ENCODE results near the gene ZCCHC12. TPM values are rescaled to one million over a fixed set of nuclear protein-coding genes. Genes with fewer than 3 reads are reported as not detected.

ZCCHC12 gene
- total RNA-seq, 1 experiment from 2014 or later = 0.34 TPM

GRCh38 chrX:118857006-118857405 is 33.4 kb downstream of the ZCCHC12 start:
- no peak for DNase-seq
- Histone ChIP-seq H3K36me3 (no peaks in the 10 kb centered on the region), H3K4me3 (no peak overlapping the region), H3K4me1 (no peaks in the 10 kb centered on the region), H3K27me3 (no peaks in the 10 kb centered on the region), H3K9me3 (replicated peaks) (no peaks in the 10 kb centered on the region), H3K27ac (no peak overlapping the region)

GRCh38 chrX:118861338-118861737 is 37.7 kb downstream of the ZCCHC12 start:
- Histone ChIP-seq H3K27me3 (no peaks in the 10 kb centered on the region), H3K9me3 (replicated peaks) (no peaks in the 10 kb centered on the region), H3K27ac (no peak overlapping the region), H3K36me3 (no peaks in the 10 kb centered on the region), H3K4me1 (no peaks in the 10 kb centered on the region), H3K4me3 (no peak overlapping the region)
- DNase-seq = no peak

- DNase-seq = peak in 1 of 2 experiments; percentile 25
- Histone ChIP-seq H3K36me3 (no peaks in the 10 kb centered on the region), H3K4me3 (no peak overlapping the region), H3K27me3 (no peaks in the 10 kb centered on the region), H3K9me3 (replicated peaks) (no peaks in the 10 kb centered on the region), H3K4me1 (no peaks in the 10 kb centered on the region), H3K27ac (no peak overlapping the region)
Measured at GRCh38 chrX:118862091-118862490, 38.5 kb downstream of the ZCCHC12 start.

GRCh38 chrX:118862979-118863378 is 39.4 kb downstream of the ZCCHC12 start:
- no peaks in the 10 kb centered on the region for H3K27me3 ChIP-seq
- DNase-seq = no peak

GRCh38 chrX:118864063-118864635 is 40.5 kb downstream of the ZCCHC12 start:
- no peak for DNase-seq

More at GRCh38 chrX:118862979-118863378, 39.4 kb downstream of the ZCCHC12 start:
- Histone ChIP-seq H3K36me3 (no peaks in the 10 kb centered on the region), H3K9me3 (replicated peaks) (no peaks in the 10 kb centered on the region), H3K4me1 (no peaks in the 10 kb centered on the region), H3K4me3 (no peak overlapping the region), H3K27ac (no peak overlapping the region)

GRCh38 chrX:118865231-118865630 is 41.6 kb downstream of the ZCCHC12 start:
- H3K9me3 ChIP-seq (replicated peaks) = no peaks in the 10 kb centered on the region

More at GRCh38 chrX:118864063-118864635, 40.5 kb downstream of the ZCCHC12 start:
- H3K4me3 ChIP-seq = no peak overlapping the region
- H3K27me3 ChIP-seq = no peaks in the 10 kb centered on the region
- H3K4me1 ChIP-seq = no peaks in the 10 kb centered on the region
- H3K27ac ChIP-seq = no peak overlapping the region
- H3K9me3 ChIP-seq (replicated peaks) = no peaks in the 10 kb centered on the region
- H3K36me3 ChIP-seq = no peaks in the 10 kb centered on the region

GRCh38 chrX:118867251-118867650 is 43.6 kb downstream of the ZCCHC12 start:
- H3K36me3 ChIP-seq = no peaks in the 10 kb centered on the region
- DNase-seq = no peak
- H3K27ac ChIP-seq = no peak overlapping the region
- no peak overlapping the region for H3K4me3 ChIP-seq
- no peaks in the 10 kb centered on the region for H3K9me3 ChIP-seq (replicated peaks)
- no peaks in the 10 kb centered on the region for H3K27me3 ChIP-seq
- no peaks in the 10 kb centered on the region for H3K4me1 ChIP-seq

More at GRCh38 chrX:118865231-118865630, 41.6 kb downstream of the ZCCHC12 start:
- Histone ChIP-seq H3K36me3 (no peaks in the 10 kb centered on the region), H3K27me3 (no peaks in the 10 kb centered on the region), H3K27ac (no peak overlapping the region), H3K4me3 (no peak overlapping the region), H3K4me1 (no peaks in the 10 kb centered on the region)
- no peak for DNase-seq

GRCh38 chrX:118872102-118872566 is 48.5 kb downstream of the ZCCHC12 start:
- no peaks in the 10 kb centered on the region for H3K4me1 ChIP-seq
- H3K27ac ChIP-seq = no peak overlapping the region
- no peak for DNase-seq
- H3K9me3 ChIP-seq (replicated peaks) = no peaks in the 10 kb centered on the region
- no peaks in the 10 kb centered on the region for H3K36me3 ChIP-seq
- no peak overlapping the region for H3K4me3 ChIP-seq
- no peaks in the 10 kb centered on the region for H3K27me3 ChIP-seq

Other genes starting within 250 kb of the ZCCHC12 start
- 38.6 and 41.6 TPM in 2 replicates for gene IL13RA1, start 96.2 kb upstream of the ZCCHC12 start, total RNA-seq (2014; rRNA removed; shearing (Covaris generic))
- 22.3 and 22.9 TPM in 2 replicates for gene LONRF3, start 150.8 kb downstream of the ZCCHC12 start, total RNA-seq (2014; rRNA removed; shearing (Covaris generic))
- gene CT47C1, start 249.2 kb downstream of the ZCCHC12 start, total RNA-seq (2014; rRNA removed; shearing (Covaris generic)) = not detected in 2 replicates